GM19455 (cell line): ENCODE measurements around the gene C1R.
"Not testable (repeated sequence)": the region's sequence is repeated elsewhere in the genome, so short reads cannot be mapped to it uniquely, and the experiment has no call there.

ENCODE experiments used
- ATAC-seq: cut with Tn5 transposase; IDR thresholded peaks from one replicate; pipeline ENCODE4 v1.9.1; 2021; ENCODE audit not compliant: unreplicated experiment

The C1R gene

DNA sequence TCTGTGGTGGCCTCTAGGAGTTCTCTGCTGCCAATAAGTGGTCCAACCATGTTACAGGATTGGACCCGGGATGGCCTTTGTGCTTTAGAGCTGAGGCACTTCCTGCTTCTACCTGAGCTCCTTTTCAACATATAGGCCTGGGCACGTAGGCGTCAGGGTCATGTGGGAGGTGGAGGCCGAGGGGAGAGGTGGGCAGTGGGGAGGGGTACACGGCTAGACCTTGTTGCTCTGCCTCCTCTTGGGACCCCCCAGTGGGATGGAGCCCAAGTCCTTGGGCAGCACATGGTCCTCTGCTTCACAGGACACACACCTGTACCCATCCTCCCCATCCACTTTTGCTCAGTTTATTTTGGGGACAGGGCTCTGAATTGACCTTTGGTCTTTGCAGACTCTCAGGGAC lies 29.1 kb upstream of the C1R start:
- ATAC-seq, result no peak

DNA sequence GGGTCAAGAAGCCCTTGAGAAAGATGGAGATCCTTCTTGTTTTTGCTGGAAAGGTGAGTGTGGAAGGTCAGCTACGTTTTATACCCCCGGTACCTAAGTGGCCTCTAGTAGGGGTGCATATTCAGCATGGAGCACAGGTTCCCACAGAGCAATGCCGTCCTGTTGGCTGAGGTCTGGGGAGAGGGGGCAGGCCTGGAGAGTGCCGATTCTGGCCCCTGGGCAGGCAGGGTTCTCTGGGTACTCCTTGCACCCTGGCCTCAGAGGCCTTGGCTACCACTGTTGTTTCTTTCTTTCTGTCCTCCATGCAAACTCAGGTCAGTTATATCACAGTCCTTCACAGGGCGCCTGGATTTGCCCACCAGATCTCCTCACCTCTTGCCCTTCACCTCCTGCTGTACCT lies 27.9 kb upstream of the C1R start:
- no peak for ATAC-seq

DNA sequence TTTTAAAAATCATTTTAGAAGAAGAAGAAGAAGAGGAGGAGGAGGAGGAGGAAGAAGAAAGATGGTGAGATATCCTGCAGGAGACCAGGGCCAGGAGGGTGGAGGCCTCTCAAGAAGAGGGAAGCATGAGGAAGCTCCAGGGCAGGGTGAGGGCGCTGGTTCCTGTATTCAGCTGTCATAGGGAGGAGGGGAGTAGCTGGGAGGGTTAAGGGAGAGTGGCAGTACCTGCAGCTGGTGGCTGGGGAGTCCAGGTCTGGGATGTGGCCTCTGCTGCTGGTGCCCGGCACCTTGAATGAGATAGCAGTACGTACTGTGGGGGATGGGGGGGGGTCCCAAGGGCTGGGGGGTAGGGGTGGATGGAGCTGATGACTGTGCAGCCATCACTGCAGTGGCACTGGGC lies 26.6 kb upstream of the C1R start:
- ATAC-seq, result no peak

DNA sequence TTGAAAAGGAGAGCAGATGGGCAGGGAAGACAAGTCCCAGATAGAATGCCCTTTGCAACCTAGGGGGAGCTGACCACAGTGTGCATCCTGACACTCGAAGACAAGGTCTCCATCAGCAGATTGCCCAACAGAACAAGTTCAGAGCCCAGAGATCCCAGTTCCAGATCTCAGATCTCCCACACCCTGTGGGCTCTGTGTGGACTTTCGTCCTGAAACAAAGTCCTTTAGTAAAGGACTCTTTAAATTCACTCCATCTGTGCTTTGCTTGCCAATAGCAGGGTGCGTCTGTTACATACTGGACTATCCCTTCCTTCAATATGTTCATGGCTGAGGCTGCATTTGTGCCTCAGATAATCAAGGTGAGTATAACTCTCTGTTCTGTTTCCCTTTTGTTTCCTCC lies 25.4 kb upstream of the C1R start:
- no peak for ATAC-seq

DNA sequence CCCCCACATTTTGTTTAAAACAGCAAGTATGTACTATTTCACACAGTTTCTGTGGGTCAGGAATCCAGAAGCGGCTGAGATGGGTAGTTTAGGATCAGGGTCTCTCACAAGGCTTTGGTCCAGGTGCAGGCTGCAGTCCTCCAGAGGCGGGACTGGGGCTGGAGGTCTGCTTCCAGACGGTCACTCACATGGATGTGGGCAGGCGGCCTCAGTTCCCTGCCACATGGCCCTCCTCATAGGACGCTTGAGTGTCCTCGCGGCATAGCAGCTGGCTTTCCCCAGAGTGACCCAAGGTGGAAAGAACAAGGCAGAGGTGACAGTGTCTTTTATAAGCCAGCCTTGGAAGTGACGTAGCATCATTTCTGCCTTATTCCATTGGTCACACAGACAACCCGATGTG lies 24.7 kb upstream of the C1R start:
- ATAC-seq, result no peak

DNA sequence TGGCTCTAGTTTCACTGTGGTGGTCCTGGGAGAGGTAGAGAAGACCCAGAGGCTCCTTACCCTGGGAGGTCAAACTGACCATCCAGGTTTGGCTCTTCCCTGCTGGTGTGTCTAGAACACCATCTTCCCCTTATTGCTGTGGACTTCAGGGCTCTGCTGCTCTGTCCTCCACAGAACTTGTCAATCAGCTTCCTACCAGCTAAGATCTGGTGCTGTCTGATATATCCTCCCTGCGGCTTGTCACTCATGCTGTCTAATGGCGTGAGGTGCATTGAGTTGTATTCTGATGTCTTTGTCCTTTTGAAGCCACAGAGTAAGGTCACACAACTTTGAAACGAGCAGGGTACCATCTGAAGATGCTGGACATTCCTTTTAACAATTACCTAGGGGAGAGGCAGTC lies 24.0 kb upstream of the C1R start:
- ATAC-seq, result no peak

DNA sequence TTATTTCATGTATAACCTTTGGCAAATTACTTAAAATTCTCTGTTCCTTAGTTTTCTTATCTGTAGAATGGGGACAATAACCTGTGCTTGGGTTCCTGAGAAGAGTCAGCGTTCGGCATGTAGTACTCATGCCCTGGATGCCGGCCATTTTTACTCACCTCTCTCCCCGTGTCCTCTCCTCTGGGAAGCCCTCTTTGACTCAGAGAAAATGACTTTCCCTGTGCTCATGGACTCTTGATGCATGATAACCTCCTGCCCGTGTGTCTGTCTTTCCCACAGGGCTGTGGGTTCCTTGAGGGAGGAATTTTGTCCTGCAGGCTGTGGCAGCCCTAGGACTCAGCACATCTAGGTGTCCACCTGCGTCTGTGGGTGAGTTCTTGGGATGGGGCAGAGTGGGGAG lies 22.6 kb upstream of the C1R start:
- ATAC-seq, result no peak

DNA sequence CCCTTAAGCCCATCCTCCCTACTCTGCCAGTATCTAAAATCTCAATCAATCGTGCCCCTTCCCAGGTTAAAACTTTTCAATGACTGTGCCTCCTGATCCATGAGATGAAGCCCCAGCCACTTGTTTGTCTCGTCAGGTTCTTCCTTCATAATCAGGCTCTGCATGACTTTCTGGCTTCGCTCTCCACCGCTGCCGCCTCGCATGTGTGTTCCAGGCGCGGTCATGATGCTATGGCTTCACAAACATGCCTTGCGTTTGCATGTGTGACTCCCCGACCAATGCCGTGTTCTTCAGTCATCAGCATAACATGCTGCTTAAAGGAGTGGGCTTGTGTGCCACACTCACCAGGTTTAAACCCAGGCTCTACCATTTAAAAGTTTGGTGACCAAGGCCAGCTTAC lies 21.8 kb upstream of the C1R start:
- no peak for ATAC-seq

DNA sequence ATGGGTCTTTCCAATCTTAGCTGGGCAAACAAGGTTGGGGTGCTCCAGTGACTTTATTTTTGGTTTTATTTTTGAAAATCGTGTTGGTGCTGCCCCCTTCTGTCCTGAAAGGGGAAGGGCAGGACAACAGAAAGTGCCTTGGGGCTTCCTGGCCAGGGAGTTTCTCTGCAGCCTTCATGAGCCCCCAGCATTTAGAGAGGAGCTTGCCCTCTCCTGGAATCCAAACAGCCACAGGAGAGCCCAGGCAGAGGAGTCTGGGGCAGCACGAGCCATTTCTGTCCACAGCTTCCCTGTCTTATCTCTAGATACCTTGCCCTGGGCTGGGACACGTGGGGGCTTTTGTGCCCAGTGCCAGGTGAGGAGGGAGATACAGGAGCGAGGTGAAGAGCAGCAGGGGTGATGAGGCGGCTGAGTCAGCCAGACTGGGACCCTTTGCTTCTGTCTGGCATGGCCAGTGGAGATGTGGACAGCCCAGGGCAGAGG lies 21.2 kb upstream of the C1R start:
- no peak for ATAC-seq

DNA sequence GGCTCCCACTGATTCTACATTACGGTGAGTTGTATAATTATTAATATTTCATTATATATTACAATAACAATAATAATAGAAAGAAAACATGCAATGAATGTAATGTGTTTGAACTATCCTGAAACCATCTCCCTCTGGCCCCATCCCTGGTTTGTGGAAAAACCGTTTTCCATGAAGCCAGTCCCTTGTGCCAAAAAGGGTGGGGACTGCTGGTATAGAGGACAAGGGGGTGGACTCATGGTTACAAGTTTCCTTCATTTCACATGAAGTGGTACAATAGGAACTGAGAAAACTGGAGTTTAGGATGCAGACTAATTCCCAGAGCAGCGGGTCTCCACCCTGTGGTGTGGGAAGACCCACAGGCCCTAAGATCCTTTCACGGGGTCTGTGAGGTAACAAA lies 19.8 kb upstream of the C1R start:
- no peak for ATAC-seq

DNA sequence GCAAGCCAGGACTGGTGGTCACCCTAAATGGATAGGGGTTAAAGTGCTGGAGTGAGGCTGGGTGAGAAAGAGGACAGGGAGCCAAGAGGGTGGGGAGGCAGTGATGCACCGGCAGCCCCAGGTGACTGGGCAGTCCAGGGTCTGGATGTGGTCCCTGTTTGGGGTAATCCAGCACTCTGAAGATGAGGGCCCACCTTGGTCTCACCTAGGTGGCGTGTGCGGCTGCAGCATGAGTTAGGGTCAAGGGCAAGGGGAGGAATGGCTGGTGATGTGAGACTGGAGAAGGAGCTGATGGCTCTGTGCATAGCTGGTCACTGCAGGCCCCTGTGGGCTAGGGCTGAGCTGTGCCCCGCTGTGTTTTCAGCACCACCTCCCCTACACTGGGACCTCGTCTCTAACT lies 18.4 kb upstream of the C1R start:
- no peak for ATAC-seq

DNA sequence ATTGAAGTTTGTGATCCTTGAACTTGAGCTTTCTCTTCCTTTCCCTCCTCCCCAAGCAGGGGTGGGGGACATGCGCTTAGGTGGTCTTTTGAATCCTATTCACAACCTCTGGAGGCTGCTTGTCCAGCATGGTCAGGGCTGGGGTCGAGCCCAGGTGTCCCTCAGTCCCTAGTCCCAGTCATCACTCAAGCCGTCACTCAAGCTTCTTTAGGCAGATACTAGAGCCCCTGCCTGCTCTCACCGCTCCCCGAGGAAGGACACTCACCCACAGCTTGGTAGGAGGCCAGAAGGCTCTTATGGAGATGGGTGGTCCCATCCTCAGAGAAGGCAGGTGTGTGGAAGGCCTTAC lies 17.3 kb upstream of the C1R start:
- ATAC-seq, result no peak

DNA sequence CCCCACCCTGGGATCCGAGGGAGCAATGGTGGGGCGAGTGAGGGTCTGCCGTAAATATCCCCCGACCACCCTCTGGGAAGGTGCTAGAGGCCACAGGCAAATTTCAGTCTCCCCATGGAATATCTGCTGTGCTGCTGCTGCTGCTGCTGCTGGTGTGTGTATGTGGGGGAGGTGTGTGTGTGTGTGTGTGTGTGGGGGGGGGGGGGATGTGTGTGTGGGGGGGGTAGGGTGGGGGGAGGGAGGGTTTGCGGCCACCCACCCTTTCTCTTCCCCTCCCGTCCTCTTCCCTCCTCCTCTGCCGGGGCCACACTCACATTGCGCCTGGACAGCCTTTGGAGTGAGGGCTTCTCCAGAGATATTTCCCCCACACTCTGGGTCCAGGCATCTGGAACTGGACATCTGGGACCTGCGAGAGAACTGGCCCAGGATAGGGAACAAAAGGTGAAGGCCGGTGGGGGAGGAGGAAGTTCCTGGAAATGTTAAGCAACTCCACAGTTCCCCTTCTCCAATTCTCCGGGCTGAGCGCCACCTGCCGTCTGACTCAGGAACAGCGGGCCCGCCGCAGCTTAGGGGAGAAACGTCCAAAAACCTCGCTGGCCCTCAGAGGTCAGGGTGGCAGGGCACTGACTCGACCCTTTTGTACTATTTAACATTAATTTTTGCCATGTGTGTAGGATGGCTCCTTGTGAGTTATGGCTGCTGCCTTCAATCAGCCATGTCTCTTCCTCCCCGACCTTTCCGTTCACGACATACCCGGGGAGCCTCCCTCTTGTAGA lies 16.7 kb upstream of the C1R start, which contains the start of gene C1RL:
Gene C1RL, minus strand, starts transcription at position 419 of the 776 bp plus-strand sequence. Its CDS starts 34 bp downstream, at position 385.
- ATAC-seq, result peak; percentile 6

DNA sequence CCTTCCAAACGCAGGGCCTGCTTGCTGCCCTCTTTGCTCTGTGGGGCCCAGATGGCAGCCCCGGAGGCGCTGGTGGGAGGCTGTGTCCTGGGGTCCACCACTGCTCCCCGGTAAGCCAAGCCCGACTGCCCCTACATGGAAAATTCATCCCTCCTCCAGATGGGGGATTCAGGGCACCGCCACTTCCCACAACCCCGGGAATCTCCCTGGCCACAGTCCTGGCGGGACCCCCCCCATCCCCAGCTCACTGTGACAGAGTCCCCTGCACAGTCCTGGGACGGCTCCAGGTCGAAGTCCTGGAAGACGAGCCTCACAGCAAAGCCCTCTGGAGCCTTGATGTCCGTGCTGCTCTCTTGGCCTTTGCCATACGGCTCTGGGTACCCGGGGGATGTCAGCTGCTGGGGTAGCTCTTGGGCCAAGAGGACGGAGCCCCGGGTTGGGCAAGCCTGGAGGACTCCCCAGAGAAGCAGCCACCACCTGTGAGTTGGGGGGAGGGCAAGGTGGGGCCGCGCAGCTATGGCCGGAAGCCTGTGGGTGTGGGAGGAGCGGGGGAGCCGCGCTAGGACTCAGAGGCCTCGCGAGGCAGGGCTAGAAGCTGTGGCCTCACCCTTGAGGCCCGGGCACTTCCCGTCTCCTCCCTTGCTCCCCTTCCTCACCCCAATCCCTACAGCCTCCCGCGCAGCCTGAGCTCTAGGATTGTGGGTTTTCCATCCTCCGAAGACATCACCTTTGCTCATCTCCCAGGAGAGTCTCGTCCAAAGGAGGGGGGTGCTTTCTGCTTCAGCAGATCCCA lies 16.0 kb upstream of the C1R start:
- peak; percentile 88 for ATAC-seq

DNA sequence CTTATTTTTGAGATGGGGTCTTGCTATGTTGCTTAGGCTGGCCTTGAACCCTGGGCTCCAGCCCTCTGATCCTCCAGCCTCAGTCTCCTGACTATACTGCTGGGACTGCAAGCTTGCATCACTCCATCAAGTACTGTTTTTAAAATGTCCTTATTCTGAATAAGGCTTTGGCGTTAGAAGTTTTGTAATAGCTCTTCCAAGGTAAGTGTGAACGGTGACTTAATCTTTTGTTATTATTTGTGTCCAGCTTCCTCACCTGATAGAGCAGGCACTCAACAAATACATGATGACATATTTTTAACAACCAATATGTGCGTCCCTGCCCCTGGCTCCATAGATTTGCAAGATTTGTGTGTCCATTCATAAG lies 15.4 kb upstream of the C1R start:
- no peak for ATAC-seq

DNA sequence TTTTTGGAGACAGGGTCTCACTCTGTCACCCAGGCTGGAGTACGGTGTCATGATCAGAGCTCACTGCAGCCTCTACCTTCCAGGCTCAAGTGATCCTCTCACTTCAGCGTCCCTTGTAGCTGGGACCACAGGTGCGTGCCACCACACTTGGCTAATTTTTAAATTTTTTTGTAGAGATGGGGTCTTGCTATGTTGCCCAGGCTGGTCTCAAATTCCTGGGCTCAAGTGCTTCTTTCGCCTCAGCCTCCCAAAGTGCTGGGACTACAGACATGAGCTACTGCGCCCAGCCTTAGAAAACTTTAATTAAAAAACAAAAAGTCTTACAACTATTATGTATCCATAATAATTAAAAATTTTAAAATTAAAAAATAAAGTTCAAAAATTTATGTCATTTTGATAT lies 14.9 kb upstream of the C1R start:
- not testable (repeated sequence) for ATAC-seq

DNA sequence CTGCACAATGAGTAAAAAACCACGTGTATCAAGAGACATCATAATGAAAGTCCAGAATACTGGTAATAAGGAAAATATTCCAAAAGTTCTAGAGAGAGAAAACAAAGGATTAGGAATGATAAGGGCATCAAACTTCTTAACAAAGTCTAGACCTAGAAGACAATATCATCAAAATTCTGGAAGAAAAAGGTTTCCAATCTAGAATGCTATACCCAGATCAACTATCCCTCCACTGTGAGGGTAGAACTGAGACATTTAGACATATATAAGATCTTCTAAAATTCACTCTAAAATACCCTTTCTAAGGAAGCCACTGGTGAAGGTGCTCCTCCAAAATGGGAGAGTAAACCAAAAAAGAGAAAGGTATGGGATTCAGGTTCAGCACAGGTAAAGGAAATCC lies 13.8 kb upstream of the C1R start:
- no peak for ATAC-seq

DNA sequence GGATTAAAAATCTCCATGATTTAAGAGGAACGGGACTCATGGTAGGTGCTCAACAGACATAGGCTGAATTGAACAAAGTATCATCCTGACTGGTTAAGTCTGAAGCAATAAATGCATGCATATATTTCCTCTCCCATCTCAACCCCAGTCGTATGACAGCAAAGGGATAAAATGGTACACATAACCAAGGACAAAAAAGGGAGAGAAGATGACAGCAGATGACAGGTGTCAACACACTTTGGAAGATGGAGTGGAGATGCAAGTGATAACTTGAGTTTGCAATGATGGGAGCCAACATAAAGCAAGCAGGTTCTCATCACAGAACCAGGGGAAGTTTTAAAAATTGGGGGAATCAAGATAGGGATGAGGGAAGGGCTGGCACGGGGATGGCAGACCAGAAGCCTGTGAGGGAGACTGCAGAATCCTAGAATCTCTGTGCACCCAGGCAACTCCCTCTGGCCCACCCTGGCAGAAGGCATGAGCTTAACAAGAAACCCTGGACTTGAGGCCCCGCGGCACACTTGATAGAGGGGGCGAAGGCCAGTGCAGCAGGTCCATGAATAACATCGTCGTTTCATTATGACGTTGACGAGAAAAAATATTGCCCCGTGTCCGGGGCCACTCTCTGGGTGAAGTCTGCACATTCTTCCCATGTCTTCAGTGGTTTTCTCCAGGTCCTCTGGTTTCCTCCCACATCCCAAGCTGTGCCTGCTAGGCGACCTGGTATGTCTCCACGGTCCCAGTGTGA lies 11.8 kb upstream of the C1R start:
- ATAC-seq, result no peak

DNA sequence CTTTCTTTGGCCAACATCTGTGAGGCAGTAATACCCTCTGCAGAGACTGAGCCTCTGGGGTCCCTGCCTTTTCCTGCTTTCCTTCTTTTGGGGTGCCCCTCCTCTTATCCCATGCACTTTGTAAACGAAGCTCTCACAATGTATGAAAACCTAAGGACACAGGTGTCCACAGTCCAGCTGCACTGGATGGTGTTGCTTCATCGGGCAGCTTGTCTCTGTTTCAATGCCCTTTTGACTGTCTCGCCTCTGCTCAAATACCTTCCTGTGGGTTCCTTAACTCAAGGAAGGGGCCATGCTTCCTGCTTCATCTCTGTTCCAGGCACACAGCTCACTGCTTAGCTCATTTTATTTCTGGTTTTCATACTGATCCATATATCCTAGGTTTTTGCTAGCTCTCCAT lies 10.3 kb upstream of the C1R start:
- no peak for ATAC-seq

DNA sequence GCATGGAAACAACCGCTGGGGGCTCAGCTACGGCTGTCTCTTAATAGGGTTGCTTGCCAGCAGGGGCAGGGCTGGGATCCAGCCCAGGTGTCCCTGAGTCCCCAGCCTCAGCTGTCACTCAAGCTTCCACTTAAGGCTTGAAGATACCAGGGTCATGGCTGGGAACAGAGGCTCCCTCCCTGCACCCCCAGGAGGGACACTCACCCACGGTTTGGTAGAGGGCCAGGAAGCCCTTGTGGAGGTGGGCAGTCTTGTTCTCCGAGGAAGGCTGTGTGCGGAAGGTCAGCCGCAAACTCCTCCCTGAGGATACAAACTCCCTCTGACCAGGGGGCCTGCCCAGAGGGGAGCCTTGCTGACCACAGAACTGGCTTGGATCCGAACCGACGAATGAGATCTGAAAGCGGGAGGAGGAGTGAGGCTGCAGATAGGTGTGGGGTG lies 9.5 kb upstream of the C1R start:
- no peak for ATAC-seq

DNA sequence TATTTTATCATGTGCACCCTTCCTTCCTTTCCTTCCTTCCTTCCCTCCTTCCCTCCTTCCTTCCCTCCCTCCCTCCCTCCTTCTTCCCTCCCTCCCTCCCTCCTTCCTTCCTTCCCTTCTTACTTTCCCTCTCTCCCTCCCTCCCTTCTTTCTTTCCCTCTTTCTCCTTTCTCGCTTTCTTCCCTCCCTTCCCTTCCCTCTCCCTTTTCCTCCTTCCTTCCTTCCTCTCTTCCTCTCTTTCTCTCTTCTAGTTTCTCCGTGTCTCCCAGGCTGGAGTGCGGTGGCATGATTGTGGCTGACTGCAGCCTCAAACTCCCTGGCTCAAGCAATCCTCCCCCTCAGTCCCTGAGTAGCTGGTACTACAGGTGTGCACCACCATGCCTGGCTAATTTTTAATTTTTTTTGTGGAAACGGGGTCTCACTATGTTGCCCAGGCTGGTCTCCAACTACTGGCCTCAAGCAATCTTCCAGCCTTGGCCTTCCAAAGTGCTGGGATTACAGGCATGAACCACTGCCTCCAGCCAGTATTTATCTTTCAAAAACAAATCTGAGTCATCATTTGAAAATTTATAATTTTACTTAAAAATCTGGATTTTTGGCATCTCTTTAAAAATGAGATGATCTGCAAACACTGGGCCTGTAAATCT lies 8.9 kb upstream of the C1R start:
- ATAC-seq, result no peak
